ENCODE results near the gene IFT88.

The IFT88 gene

GRCh38 chr13:20715330-20715712 lies 148.4 kb downstream of the IFT88 start:
- DNase-seq (ENCODE audit: low read depth): no peak

GRCh38 chr13:20716951-20717350 lies 150.0 kb downstream of the IFT88 start:
- DNase-seq (ENCODE audit: low read depth): no peak

DNA sequence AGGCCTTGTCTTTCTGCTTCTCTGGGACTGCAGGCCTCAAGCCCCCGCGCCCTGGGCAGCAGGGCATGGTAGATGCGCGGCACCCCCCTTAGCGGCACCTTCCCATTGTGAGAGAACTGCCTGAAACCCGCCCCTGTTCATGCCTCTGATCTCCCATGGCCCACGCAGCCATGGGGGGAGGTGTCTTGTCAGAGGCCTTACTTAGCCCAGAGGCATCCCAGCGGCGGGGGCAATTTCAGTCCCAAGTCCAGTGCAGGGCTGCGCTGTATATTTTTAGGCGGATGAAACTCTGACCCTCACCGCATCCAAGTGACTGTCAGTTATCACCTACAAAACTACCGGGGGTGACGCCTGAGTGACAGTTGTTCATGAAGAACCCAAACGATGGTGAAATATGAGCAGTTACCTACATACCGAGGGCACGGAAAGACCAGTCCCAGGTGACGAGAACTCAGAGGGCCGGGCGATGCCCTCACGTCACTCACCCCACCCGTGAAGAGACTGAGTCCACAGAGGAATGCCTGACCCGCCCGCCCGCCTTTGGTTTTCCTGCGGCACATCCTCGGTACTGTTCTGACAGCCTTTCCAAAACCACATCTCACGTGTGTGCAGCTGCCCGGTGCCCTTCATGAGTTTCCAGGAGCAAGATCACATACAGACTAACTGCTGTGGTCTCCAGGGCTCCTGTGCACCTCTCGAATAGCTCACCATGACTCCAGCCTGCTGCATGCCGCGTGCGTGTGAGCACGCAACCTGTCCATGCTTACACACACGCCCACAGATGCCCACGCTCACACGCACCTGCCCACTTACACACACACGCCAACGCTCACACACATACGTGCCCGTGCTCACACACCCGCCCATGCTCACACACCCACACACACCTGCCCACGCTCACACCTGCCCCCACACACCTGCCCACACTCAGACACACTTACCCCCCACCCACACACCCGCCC lies 150.9 kb downstream of the IFT88 start:
- DNase-seq (ENCODE audit: low read depth): no peak

DNA sequence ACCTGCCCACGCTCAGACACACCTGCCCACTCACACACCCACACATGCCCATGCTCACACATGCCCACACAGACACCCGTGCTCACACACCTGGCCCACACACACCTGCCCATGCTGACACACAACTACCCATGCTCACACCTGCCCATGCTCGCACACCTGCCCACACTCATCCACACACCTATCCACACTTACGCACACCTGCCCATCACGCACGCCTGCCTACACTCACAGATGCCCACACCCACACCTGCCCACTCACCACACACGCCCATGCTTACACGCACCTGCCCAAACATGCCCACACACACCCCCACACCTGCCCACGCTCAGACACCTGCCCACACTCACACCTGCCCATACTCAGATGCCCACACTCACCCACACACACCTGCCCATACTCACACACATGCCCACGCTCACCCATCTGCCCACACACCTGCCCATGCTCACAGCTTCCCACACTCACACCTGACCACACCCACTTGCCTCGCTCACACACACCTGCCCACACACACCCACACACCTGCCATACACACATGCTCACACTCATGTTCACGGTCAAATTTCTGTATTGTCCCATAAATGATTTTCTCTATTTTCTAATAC lies 152.1 kb downstream of the IFT88 start:
- no peak for DNase-seq (ENCODE audit: low read depth)

DNA sequence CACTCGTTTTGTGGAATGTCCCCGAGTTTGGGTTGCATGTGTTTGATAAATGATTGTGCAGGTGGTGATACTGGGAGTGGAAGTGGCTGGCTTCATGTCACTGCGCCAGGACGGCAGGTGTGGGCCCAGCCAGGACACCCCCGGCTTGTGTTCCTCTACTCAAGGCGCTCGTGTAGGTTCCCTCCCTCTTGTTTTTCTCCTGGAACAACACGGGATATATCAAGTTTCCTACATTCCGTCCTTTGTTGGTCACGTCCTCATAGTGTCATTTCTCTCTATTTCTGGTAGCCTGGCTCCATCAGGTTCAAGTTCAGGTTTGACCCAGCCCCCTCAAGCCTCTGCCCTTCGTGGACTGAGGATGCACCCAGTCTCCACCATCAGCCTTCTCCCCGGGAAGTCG lies 152.8 kb downstream of the IFT88 start:
- DNase-seq (ENCODE audit: low read depth): no peak

GRCh38 chr13:20720499-20720898 lies 153.5 kb downstream of the IFT88 start:
- no peak for DNase-seq (ENCODE audit: low read depth)

GRCh38 chr13:20721058-20721453 lies 154.1 kb downstream of the IFT88 start:
- DNase-seq (ENCODE audit: low read depth): no peak

DNA sequence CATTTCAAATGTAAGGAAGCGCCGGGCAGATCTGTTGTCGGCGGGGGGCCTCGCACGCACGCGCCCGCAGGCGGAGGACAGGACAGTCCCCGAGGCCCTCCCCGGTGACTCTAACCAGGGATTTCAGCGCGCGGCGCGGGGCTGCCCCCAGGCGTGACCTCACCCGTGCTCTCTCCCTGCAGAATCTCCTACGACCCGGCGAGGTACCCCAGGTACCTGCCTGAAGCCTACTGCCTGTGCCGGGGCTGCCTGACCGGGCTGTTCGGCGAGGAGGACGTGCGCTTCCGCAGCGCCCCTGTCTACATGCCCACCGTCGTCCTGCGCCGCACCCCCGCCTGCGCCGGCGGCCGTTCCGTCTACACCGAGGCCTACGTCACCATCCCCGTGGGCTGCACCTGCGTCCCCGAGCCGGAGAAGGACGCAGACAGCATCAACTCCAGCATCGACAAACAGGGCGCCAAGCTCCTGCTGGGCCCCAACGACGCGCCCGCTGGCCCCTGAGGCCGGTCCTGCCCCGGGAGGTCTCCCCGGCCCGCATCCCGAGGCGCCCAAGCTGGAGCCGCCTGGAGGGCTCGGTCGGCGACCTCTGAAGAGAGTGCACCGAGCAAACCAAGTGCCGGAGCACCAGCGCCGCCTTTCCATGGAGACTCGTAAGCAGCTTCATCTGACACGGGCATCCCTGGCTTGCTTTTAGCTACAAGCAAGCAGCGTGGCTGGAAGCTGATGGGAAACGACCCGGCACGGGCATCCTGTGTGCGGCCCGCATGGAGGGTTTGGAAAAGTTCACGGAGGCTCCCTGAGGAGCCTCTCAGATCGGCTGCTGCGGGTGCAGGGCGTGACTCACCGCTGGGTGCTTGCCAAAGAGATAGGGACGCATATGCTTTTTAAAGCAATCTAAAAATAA lies 154.7 kb downstream of the IFT88 start:
- DNase-seq (ENCODE audit: low read depth): no peak

- DNase-seq (ENCODE audit: low read depth): no peak
Observed at GRCh38 chr13:20727856-20728255, 160.9 kb downstream of the IFT88 start.

DNA sequence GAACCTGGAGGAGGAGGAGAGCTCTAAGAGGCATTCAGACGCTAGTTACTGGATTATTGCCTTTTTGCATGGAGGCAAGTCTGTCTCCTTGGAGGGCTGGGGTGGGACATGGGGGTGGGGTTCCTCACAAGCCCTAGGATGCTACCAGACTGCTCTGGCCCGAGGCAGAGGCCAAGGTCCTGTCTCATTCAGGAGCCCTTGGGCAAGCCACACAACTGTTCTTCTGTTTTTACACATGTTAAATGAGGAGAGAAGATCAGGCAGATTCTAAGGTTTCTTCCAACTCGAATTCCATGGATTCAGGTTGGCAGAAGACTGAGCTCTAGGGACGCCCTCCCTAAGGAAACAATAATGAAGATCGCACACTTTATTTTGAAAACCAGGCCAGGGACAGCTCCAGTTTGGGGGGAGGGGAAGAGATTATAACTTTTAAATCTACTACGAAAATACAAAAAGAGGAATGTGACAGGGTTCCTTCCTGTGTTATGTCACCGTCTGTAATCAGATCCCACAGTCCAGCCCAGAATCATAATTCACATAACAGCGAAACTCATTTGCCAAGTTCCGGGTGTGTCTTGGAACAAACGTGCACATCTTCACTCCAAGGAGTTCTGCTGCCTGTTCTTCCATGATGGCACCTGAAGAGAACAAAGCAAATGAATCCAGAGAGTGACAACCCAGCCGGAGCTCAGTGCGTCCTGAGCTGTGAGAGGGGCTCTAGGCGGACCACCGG lies 161.8 kb downstream of the IFT88 start:
- no peak for DNase-seq (ENCODE audit: low read depth)

GRCh38 chr13:20729633-20730585 lies 163.0 kb downstream of the IFT88 start:
- DNase-seq (ENCODE audit: low read depth): no peak

- no peak for DNase-seq (ENCODE audit: low read depth)
Observed at GRCh38 chr13:20738616-20739015, 171.7 kb downstream of the IFT88 start.

- no peak for DNase-seq (ENCODE audit: low read depth)
Observed at GRCh38 chr13:20740021-20740420, 173.1 kb downstream of the IFT88 start.
